ENCODE measurements around the gene TMEM258. TPM values are rescaled to one million over a fixed set of nuclear protein-coding genes. Genes with fewer than 3 reads are reported as not detected.

The TMEM258 gene
- total RNA-seq, 1 donor from 2014 or later, result 162 TPM

- H3K4me3 Mint-ChIP-seq, result no peak overlapping the region
- peaks cover 4% of the 10 kb centered on the region for H3K4me1 Mint-ChIP-seq
- no peaks in the 10 kb centered on the region for H3K9me3 Mint-ChIP-seq
- TF ChIP-seq CTCF (conservative IDR thresholded peaks at IDR 0.05), result no peak
- DNase-seq (ENCODE audit: low read depth, low spot score), result no peak
- H3K27me3 Mint-ChIP-seq (ENCODE audit: low read depth), result peaks cover 4% of the 10 kb centered on the region
- no peak overlapping the region for H3K27ac Mint-ChIP-seq (ENCODE audit: unreplicated experiment)
- H3K36me3 Mint-ChIP-seq (ENCODE audit: low read depth), result peaks cover 3% of the 10 kb centered on the region
These were observed 50.0 kb downstream of the TMEM258 start for GRCh38 chr11:61742391-61742790.

GRCh38 chr11:61739966-61740365 lies 52.4 kb downstream of the TMEM258 start:
- DNase-seq (ENCODE audit: low read depth, low spot score), result no peak
- Mint-ChIP-seq H3K9me3 (no peaks in the 10 kb centered on the region), H3K36me3 (ENCODE audit: low read depth) (peaks cover 3% of the 10 kb centered on the region), H3K4me1 (peaks cover 4% of the 10 kb centered on the region), H3K27me3 (ENCODE audit: low read depth) (no peaks in the 10 kb centered on the region), H3K27ac (ENCODE audit: unreplicated experiment) (no peak overlapping the region), H3K4me3 (no peak overlapping the region)
- no peak for TF ChIP-seq CTCF (conservative IDR thresholded peaks at IDR 0.05)

GRCh38 chr11:61739413-61739812 lies 53.0 kb downstream of the TMEM258 start:
- no peak for TF ChIP-seq CTCF (conservative IDR thresholded peaks at IDR 0.05)
- no peak overlapping the region for H3K4me3 Mint-ChIP-seq
- no peak overlapping the region for H3K27ac Mint-ChIP-seq (ENCODE audit: unreplicated experiment)
- peaks cover 3% of the 10 kb centered on the region for H3K36me3 Mint-ChIP-seq (ENCODE audit: low read depth)
- H3K9me3 Mint-ChIP-seq, result no peaks in the 10 kb centered on the region
- peaks cover 4% of the 10 kb centered on the region for H3K4me1 Mint-ChIP-seq
- DNase-seq (ENCODE audit: low read depth, low spot score), result no peak
- no peaks in the 10 kb centered on the region for H3K27me3 Mint-ChIP-seq (ENCODE audit: low read depth)

Other genes with a start within 250 kb of the TMEM258 start
- 3.8 and 4.1 TPM in 2 replicates for gene SYT7, start 211.5 kb downstream of the TMEM258 start, total RNA-seq
- 19.7 and 21.0 TPM in 2 replicates for gene DAGLA, start 112.2 kb downstream of the TMEM258 start, total RNA-seq
- 3.5 and 3.9 TPM in 2 replicates for gene MYRF, start 40.0 kb downstream of the TMEM258 start, total RNA-seq
- gene FEN1, start 312 bp upstream of the TMEM258 start, total RNA-seq, result 99.6 TPM in 2 replicates
- gene FADS1, start 24.4 kb upstream of the TMEM258 start, total RNA-seq, result 245 and 248 TPM in 2 replicates
- gene FADS2, start 35.7 kb upstream of the TMEM258 start, total RNA-seq, result 939 and 976 TPM in 2 replicates
- 13.6 and 17.0 TPM in 2 replicates for gene FADS3, start 98.9 kb upstream of the TMEM258 start, total RNA-seq
- gene RAB3IL1, start 125.0 kb upstream of the TMEM258 start, total RNA-seq, result 1.0 and 3.4 TPM in 2 replicates
- 0.52 and 0.96 TPM in 2 replicates for gene BEST1, start 157.8 kb upstream of the TMEM258 start, total RNA-seq
- gene FTH1, start 175.0 kb upstream of the TMEM258 start, total RNA-seq, result 1,207 and 1,209 TPM in 2 replicates